ENCODE measurements around the gene KRTAP2-4. TPM values are rescaled to one million over a fixed set of nuclear protein-coding genes. Genes with fewer than 3 reads are reported as not detected.
"Not testable (repeated sequence)": the region's sequence is repeated elsewhere in the genome, so short reads cannot be mapped to it uniquely, and the experiment has no call there.

KRTAP2-4 gene, protein sequence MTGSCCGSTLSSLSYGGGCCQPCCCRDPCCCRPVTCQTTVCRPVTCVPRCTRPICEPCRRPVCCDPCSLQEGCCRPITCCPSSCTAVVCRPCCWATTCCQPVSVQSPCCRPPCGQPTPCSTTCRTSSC
- not detected in 2 replicates for total RNA-seq
- polyA plus RNA-seq, result not detected in 2 replicates
- not detected in 2 replicates for polyA plus RNA-seq (2012)
- not detected in 2 replicates for polyA minus RNA-seq (ENCODE audit: low replicate concordance)

- Histone ChIP-seq H3K4me3 (replicated peaks in 1 of 4; ENCODE audit: control extremely low read depth in 1 of 4, insufficient read depth in 1 of 4, low read depth in 3 of 4, low read length in 4 of 4) (no peak within 1 kb of the TSS), H3K27ac (ENCODE audit: insufficient read depth, low read length) (peak within 1 kb of the TSS; percentile 46), H4K20me1 (ENCODE audit: control insufficient read depth, extremely low read depth, insufficient read depth, low read length) (no peaks in the 10 kb centered on the region), H3K9ac (ENCODE audit: insufficient read depth, low read length) (no peak within 1 kb of the TSS), H3K27me3 (ENCODE audit: control insufficient read depth, insufficient read depth, low read length) (no peaks in the 10 kb centered on the region), H3K4me2 (ENCODE audit: extremely low read depth, insufficient read depth, low read length) (no peak within 1 kb of the TSS), H3K4me1 (ENCODE audit: control insufficient read depth, extremely low read depth, insufficient read depth, low read length) (peaks cover 24% of the 10 kb centered on the region), H3K9me3 (ENCODE audit: control insufficient read depth, insufficient read depth, low read depth, low read length) (no peaks in the 10 kb centered on the region), H3K36me3 (ENCODE audit: control insufficient read depth, insufficient read depth, low read length) (no peaks in the 10 kb centered on the region), H3K79me2 (ENCODE audit: control insufficient read depth, insufficient read depth, low read length) (no peaks in the 10 kb centered on the region), H2AFZ (ENCODE audit: low read length) (no peak within 1 kb of the TSS)
- peak; percentile 30 to 99 for DNase-seq (ENCODE audit: low read depth in 2 of 2)
- TF ChIP-seq EZH2 (IDR thresholded peaks at IDR 0.05; ENCODE audit: low read length, missing control alignments), result no peak
- TF ChIP-seq, protein P1, sequence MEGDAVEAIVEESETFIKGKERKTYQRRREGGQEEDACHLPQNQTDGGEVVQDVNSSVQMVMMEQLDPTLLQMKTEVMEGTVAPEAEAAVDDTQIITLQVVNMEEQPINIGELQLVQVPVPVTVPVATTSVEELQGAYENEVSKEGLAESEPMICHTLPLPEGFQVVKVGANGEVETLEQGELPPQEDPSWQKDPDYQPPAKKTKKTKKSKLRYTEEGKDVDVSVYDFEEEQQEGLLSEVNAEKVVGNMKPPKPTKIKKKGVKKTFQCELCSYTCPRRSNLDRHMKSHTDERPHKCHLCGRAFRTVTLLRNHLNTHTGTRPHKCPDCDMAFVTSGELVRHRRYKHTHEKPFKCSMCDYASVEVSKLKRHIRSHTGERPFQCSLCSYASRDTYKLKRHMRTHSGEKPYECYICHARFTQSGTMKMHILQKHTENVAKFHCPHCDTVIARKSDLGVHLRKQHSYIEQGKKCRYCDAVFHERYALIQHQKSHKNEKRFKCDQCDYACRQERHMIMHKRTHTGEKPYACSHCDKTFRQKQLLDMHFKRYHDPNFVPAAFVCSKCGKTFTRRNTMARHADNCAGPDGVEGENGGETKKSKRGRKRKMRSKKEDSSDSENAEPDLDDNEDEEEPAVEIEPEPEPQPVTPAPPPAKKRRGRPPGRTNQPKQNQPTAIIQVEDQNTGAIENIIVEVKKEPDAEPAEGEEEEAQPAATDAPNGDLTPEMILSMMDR (conservative IDR thresholded peaks at IDR 0.05 in 1 of 2, IDR thresholded peaks at IDR 0.05 in 1 of 2; ENCODE audit: low read depth in 1 of 2, low read length in 2 of 2), result no peak
These were observed at the start of gene KRTAP2-4 for GRCh38 chr17:41065829-41066624. Gene KRTAP2-4 (minus strand): TSS chr17:41065879. CDS start chr17:41065845, 34 bp downstream.

- no peak overlapping the region for H3K4me3 ChIP-seq (replicated peaks in 1 of 4; ENCODE audit: control extremely low read depth in 1 of 4, insufficient read depth in 1 of 4, low read depth in 3 of 4, low read length in 4 of 4)
- no peak overlapping the region for H3K4me2 ChIP-seq (ENCODE audit: extremely low read depth, insufficient read depth, low read length)
- H3K9me3 ChIP-seq (ENCODE audit: control insufficient read depth, insufficient read depth, low read depth, low read length), result no peaks in the 10 kb centered on the region
- no peaks in the 10 kb centered on the region for H3K36me3 ChIP-seq (ENCODE audit: control insufficient read depth, insufficient read depth, low read length)
- no peaks in the 10 kb centered on the region for H3K79me2 ChIP-seq (ENCODE audit: control insufficient read depth, insufficient read depth, low read length)
- no peak for TF ChIP-seq EZH2 (IDR thresholded peaks at IDR 0.05; ENCODE audit: low read length, missing control alignments)
- TF ChIP-seq, protein P1 (conservative IDR thresholded peaks at IDR 0.05 in 1 of 2, IDR thresholded peaks at IDR 0.05 in 1 of 2; ENCODE audit: low read depth in 1 of 2, low read length in 2 of 2), result no peak
- DNase-seq (ENCODE audit: low read depth in 2 of 2), result no peak
- no peak overlapping the region for H2AFZ ChIP-seq (ENCODE audit: low read length)
- peaks cover 3% of the 10 kb centered on the region for H3K4me1 ChIP-seq (ENCODE audit: control insufficient read depth, extremely low read depth, insufficient read depth, low read length)
- H3K9ac ChIP-seq (ENCODE audit: insufficient read depth, low read length), result no peak overlapping the region
- H3K27me3 ChIP-seq (ENCODE audit: control insufficient read depth, insufficient read depth, low read length), result no peaks in the 10 kb centered on the region
- H3K27ac ChIP-seq (ENCODE audit: insufficient read depth, low read length), result no peak overlapping the region
- H4K20me1 ChIP-seq (ENCODE audit: control insufficient read depth, extremely low read depth, insufficient read depth, low read length), result no peaks in the 10 kb centered on the region
These were observed 45.6 kb upstream of the KRTAP2-4 start for GRCh38 chr17:41111151-41111885.

DNA sequence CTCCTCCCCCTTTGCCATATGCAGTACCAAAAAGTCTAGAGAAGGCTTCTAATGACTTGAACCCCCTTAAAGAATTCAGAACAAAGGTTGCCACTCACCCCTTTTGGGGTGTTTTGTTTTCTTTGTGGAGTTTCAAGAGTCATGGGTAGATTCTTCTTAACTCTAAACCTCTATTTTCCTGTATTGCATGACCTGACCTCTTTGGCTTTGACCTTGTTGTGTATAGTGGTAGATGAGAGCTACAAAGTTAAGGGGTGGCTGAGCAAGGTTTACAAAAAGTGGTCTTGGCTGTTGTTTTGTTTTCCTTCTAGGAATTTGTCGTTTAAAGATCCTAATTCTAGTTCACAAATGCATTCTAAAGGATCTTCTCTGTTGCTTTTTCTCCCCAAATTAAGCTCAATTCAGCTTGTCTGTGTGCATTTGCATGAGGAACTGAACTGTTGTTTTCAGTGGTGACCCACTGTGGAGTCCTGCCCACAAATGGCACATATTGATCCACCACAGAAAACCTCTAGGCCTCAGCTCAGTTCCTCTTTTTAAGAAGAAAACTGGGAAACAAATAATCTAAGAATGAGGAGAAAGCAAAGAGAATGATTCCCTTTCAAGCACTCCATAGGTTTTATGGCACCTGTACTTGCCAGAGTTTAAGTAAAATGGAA is 43.2 kb upstream of the KRTAP2-4 start:
- not testable (repeated sequence) for H3K9me3 ChIP-seq (ENCODE audit: control insufficient read depth, insufficient read depth, low read depth, low read length); H3K36me3 ChIP-seq (ENCODE audit: control insufficient read depth, insufficient read depth, low read length); H3K9ac ChIP-seq (ENCODE audit: insufficient read depth, low read length); H3K4me2 ChIP-seq (ENCODE audit: extremely low read depth, insufficient read depth, low read length); H3K27ac ChIP-seq (ENCODE audit: insufficient read depth, low read length); H3K79me2 ChIP-seq (ENCODE audit: control insufficient read depth, insufficient read depth, low read length); H2AFZ ChIP-seq (ENCODE audit: low read length); H3K27me3 ChIP-seq (ENCODE audit: control insufficient read depth, insufficient read depth, low read length); H3K4me1 ChIP-seq (ENCODE audit: control insufficient read depth, extremely low read depth, insufficient read depth, low read length); H4K20me1 ChIP-seq (ENCODE audit: control insufficient read depth, extremely low read depth, insufficient read depth, low read length); DNase-seq (ENCODE audit: low read depth in 2 of 2)
- peak overlapping the region in 1 of 4 experiments; percentile 21 for H3K4me3 ChIP-seq (replicated peaks in 1 of 4; ENCODE audit: control extremely low read depth in 1 of 4, insufficient read depth in 1 of 4, low read depth in 3 of 4, low read length in 4 of 4)
